Stimulated activated naive CD8-positive, alpha-beta T cell treated with anti-CD3 and anti-CD28 coated beads, Interleukin-15, Interleukin-2, amounts not matched to agents 100 ng/mL and 50 ng/mL, for 24 hours (primary cell): ENCODE measurements around the gene DDTL.

Experiments used
- H3K27ac Mint-ChIP-seq: one replicate; pipeline ENCODE4 v1.8.0; 2021; ENCODE audit warnings: mild to moderate bottlenecking, mixed read lengths
- H3K27me3 Mint-ChIP-seq: one replicate; pipeline ENCODE4 v1.8.0; 2021; ENCODE audit warnings: mixed read lengths
- H3K36me3 Mint-ChIP-seq: one replicate; pipeline ENCODE4 v1.8.0; 2021; ENCODE audit warnings: low read depth, mixed read lengths
- H3K4me1 Mint-ChIP-seq: one replicate; pipeline ENCODE4 v1.8.0; 2021; ENCODE audit warnings: low read depth, mixed read lengths
- H3K4me3 Mint-ChIP-seq: one replicate; pipeline ENCODE4 v1.8.0; 2021; ENCODE audit warnings: mild to moderate bottlenecking, mixed read lengths
- H3K9me3 Mint-ChIP-seq: one replicate; pipeline ENCODE4 v1.8.0; 2021; ENCODE audit warnings: mixed read lengths

DDTL gene

GRCh38 chr22:24008022-24008283, 41.3 kb downstream of the DDTL start:
- Mint-ChIP-seq H3K9me3 (no peaks in the 10 kb centered on the region), H3K27ac (no peak overlapping the region), H3K4me1 (peaks cover 19% of the 10 kb centered on the region), H3K4me3 (no peak overlapping the region), H3K27me3 (no peaks in the 10 kb centered on the region), H3K36me3 (no peaks in the 10 kb centered on the region)

GRCh38 chr22:24008381-24009226, 41.9 kb downstream of the DDTL start:
- H3K4me3 Mint-ChIP-seq, result no peak overlapping the region
- H3K9me3 Mint-ChIP-seq, result no peaks in the 10 kb centered on the region
- H3K36me3 Mint-ChIP-seq, result peaks cover 2% of the 10 kb centered on the region
- H3K27me3 Mint-ChIP-seq, result no peaks in the 10 kb centered on the region
- peaks cover 24% of the 10 kb centered on the region for H3K4me1 Mint-ChIP-seq
- H3K27ac Mint-ChIP-seq, result no peak overlapping the region

- Mint-ChIP-seq H3K27ac (no peak overlapping the region), H3K4me3 (no peak overlapping the region), H3K4me1 (peaks cover 31% of the 10 kb centered on the region), H3K9me3 (no peaks in the 10 kb centered on the region), H3K27me3 (no peaks in the 10 kb centered on the region), H3K36me3 (peaks cover 5% of the 10 kb centered on the region)
Measured at GRCh38 chr22:24009227-24010017, 42.7 kb downstream of the DDTL start.

- H3K4me1 Mint-ChIP-seq, result peaks cover 35% of the 10 kb centered on the region
- H3K9me3 Mint-ChIP-seq, result no peaks in the 10 kb centered on the region
- peak overlapping the region; percentile 47 for H3K4me3 Mint-ChIP-seq
- peaks cover 5% of the 10 kb centered on the region for H3K36me3 Mint-ChIP-seq
- H3K27me3 Mint-ChIP-seq, result no peaks in the 10 kb centered on the region
- H3K27ac Mint-ChIP-seq, result peak overlapping the region; percentile 4
Measured at GRCh38 chr22:24010018-24010391, 43.3 kb downstream of the DDTL start.

GRCh38 chr22:24011735-24012068, 45.0 kb downstream of the DDTL start:
- peak overlapping the region; percentile 97 for H3K4me3 Mint-ChIP-seq
- peaks cover 14% of the 10 kb centered on the region for H3K36me3 Mint-ChIP-seq
- peak overlapping the region; percentile 93 for H3K27ac Mint-ChIP-seq
- no peaks in the 10 kb centered on the region for H3K9me3 Mint-ChIP-seq
- peaks cover 35% of the 10 kb centered on the region for H3K4me1 Mint-ChIP-seq
- no peaks in the 10 kb centered on the region for H3K27me3 Mint-ChIP-seq

- Mint-ChIP-seq H3K9me3 (no peaks in the 10 kb centered on the region), H3K27ac (no peak overlapping the region), H3K4me3 (no peak overlapping the region), H3K27me3 (no peaks in the 10 kb centered on the region), H3K4me1 (peaks cover 37% of the 10 kb centered on the region), H3K36me3 (peaks cover 32% of the 10 kb centered on the region)
Measured at GRCh38 chr22:24016156-24016555, 49.5 kb downstream of the DDTL start.

GRCh38 chr22:24021304-24021703, 54.6 kb downstream of the DDTL start:
- Mint-ChIP-seq H3K4me1 (peaks cover 40% of the 10 kb centered on the region), H3K27ac (no peak overlapping the region), H3K9me3 (peaks cover 4% of the 10 kb centered on the region), H3K4me3 (no peak overlapping the region), H3K27me3 (no peaks in the 10 kb centered on the region), H3K36me3 (peaks cover 59% of the 10 kb centered on the region)
